GM18951 (cell line): ENCODE data around the gene MPND.

Experiments
- POLR2A ChIP-seq: IDR thresholded peaks from 4 replicates; pipeline ENCODE4 v1.6.1; 2011; ENCODE audit warnings: mild to moderate bottlenecking; ENCODE audit not compliant: insufficient read length, insufficient read depth; ENCODE audit errors: extremely low read depth
- in situ Hi-C: fragments of 300-500 bp; cut with MboI; formaldehyde crosslinking; loops from one replicate; pipeline ENCODE4 v1.12.0; 2022; ENCODE audit warnings: low sequenced_read_pairs, mixed read lengths, inconsistent platforms; ENCODE audit not compliant: unreplicated experiment

The MPND gene

GRCh38 chr19:4343370-4344307 is at the start of gene MPND:
Gene MPND (plus strand): TSS chr19:4343562. CDS start chr19:4343594, 32 bp downstream.
- TF ChIP-seq POLR2A: no peak
- in situ Hi-C loops: no loop called here

DNA sequence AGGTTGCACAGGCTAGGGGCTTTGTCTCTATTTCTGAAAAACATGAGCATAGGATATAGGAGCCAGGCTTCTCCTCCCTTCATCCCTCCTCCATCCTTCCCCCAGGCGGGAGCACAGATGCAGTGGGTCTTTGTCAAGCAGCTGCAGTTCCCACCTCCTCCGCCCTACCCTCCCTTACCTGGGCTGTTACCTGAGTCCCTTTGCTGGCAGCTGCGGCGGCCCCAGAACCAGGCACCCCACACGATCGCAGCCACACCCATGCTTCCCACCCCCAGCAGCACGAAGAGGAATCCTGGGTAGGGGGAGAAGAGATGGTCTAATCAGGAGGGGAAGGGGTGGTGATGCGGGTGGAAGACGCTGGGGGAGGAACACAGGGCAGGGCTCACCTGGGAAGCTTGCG is 49.0 kb upstream of the MPND start:
- in situ Hi-C loops: no loop called here

DNA sequence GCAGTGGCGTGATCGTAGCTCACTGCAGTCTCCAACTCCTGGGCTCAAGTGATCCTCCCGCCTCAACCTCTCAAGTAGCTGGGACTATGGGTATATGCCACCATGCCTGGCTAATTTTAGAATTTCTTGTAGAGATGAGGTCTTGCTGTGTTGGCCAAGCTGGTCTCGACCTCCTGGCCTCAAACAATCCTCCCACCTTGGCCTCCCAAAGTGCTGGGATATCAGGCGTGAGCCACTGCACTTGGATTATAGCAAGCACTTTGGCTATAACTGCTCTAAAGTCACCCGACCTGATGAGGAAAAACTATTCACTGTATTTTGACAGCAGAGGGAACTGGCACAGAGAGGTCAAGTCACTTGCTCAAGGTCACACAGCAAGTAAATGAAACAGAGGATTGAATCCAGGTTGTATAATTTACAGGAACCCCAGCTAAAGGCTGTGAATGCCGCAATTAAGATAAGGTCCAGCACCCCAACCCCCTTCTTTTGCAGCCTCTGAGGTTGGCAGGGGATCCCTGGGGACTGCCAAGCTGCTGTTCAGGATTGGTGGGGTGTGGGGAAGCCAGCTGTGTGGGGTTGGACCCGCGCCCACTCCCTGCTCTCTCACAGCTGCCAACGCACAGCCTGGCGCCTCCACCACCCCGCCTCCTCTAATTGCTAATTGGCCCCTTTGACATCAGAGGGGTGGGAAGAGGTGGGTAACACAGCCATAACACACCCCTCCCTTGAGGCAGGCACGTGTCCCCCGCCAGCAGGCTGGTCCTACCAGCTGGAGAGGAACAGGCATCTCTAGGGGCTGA is 47.2 kb upstream of the MPND start:
- TF ChIP-seq POLR2A: no peak
- in situ Hi-C loops: no loop called here

More for the DNA sequence above, 49.0 kb upstream of the MPND start:
- TF ChIP-seq POLR2A: no peak

DNA sequence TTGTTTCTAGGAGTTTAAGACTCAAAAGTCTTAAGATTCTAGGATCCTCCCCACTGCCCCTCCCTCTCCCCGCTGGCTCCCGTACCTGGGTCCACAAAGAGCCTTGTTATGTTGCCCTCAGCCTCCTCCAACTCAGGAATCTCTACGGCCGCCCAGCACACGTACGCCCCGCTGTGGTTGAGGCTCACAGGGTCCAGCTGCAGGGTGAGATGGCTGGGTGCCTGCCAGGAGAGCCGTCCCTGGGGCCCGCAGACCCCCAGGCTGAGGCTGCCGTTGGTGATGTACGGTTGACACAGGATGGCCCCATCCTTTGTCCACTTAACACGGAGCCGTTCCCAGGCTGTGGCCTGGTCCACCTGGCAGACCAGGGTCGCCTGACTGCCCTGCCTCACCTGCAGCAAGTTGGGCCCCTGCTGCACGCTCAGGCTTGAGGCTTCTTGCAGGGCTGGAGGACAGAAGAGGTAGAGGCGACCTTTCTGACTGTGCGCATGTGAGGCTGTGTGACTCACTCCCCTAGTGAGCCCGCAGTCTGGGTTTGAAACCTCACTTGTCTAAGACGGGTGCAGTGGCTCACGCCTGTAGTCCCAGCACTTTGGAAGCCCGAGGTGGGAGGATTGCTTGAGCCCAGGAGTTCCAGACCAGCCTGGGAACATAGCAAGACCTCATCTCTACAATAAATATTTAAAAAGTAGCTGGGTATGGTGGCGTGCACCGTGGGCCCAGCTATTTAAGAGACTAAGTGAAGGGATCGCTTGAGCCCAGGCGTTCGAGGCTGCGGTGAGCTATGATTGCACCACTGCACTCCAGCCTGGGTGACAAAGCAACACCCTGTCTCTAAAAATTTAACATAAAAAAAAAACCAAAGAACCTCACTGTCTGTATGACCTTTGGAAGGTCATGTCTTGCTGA is 45.2 kb upstream of the MPND start:
- no peak for TF ChIP-seq POLR2A
- in situ Hi-C loops: no loop called here

- in situ Hi-C loops: no loop called here
These were observed 44.4 kb upstream of the MPND start for GRCh38 chr19:4298810-4299550.

DNA sequence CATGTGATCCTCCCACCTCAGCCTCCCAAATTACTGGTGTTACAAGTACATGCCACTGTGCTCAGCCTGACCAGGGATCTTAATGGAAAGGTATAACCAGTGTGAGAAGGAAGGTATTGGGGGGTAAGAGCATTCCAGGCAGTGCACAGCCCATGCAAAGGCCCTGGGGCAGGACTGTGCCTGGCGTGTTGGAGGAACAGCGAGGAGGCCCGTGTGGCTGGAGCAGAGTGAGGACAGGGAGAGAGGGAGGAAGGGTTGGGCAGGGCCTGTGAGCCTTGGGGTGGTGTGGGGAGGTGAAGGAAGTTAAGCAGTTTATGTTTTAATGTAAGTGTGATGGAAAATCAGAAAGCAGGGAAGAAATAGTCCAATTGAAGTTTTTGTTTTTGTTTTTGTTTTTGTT is 42.8 kb upstream of the MPND start:
- no peak for TF ChIP-seq POLR2A
- in situ Hi-C loops: no loop called here

More at GRCh38 chr19:4298810-4299550, 44.4 kb upstream of the MPND start:
- TF ChIP-seq POLR2A: no peak

DNA sequence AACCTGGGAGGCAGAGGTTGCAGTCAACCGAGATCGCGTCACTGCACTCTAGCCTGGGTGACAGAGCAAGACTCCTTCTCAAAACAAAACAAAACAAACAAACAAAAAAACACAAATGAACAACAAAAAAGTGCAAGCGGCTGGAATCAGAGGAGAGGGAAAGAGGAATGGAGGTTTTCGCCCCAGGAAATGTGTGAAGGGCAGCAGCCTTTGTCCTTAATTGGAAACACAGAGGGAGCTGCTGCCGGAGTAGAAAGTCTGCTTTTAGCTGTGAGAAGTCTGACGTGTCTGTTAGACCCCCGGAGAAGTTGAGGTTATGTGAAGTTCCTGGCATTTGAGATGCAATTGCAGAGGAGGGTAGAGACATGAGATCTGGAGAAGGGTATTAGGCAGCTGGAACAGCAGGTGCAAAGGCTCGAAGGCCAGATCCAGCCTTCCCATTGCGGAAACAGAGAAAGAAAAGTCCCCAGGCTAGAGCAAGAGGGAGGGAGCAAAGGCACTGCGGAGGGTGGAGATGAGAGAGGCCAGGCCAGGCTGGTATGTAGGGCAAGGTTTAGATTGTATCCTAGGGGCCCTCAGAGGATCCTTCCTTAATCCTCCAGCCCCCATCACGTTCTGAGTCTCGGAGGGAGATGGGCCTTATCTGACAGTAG is 41.6 kb upstream of the MPND start:
- no peak for TF ChIP-seq POLR2A
- in situ Hi-C loops: no loop called here

DNA sequence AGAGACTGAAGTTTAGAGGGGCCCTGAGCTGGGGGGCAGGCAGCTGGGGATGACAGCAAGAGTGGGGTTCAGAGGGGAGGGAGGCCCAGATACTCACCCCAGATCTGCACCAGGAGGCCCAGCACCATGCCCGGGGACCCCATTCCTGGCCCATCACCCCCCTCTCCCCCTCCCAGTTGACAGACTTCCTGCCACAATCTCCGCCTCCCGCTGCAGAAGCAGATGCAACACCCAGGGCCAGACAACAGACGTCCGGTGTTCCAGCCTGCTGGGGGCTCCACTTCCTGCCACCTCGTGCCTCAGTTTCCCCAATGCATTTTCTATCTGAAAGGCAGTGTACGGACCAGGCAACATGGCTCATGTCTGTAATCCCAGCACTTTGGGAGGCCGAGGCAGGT is 41.1 kb upstream of the MPND start, which contains the start of gene TMIGD2:
Gene TMIGD2 (minus strand): TSS at position 147 of the 398 bp plus-strand sequence. CDS start 4 bp downstream, at position 143.
- TF ChIP-seq POLR2A: no peak
- in situ Hi-C loops: no loop called here

DNA sequence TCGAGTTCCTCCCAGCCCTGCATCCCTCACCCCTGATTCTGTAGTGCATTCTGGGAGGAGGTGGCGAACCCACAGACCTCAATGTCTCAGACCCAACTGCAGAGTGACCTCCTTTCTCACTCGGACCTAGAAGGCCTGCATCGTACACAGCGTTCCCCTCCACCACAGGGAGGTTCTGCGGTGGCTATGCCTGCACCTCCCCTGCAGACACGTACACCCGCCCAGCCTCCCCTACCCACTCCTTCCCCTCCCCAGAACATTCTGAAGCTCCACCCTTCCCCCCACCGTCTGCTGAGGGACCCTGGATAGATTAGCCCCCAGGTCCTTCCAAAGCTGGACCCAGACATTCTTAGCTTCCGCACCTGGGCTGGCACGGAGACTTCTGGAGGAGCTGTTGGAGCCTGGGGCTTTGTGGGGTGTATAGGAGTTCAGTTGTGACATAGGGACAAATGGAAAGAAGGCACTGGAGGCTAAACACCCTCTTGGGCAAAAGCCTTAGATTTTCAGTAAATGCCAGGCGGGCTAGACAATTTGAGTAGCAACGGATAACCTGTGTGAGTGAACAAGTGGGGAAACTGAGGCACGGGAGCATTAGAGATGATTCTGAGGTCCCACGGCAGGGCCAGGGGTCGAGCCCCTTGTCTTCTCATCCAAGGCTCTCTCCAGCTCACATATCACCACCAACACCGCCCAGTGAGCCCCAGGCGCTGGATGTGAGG is 39.4 kb upstream of the MPND start:
- TF ChIP-seq POLR2A: no peak
- in situ Hi-C loops: no loop called here

DNA sequence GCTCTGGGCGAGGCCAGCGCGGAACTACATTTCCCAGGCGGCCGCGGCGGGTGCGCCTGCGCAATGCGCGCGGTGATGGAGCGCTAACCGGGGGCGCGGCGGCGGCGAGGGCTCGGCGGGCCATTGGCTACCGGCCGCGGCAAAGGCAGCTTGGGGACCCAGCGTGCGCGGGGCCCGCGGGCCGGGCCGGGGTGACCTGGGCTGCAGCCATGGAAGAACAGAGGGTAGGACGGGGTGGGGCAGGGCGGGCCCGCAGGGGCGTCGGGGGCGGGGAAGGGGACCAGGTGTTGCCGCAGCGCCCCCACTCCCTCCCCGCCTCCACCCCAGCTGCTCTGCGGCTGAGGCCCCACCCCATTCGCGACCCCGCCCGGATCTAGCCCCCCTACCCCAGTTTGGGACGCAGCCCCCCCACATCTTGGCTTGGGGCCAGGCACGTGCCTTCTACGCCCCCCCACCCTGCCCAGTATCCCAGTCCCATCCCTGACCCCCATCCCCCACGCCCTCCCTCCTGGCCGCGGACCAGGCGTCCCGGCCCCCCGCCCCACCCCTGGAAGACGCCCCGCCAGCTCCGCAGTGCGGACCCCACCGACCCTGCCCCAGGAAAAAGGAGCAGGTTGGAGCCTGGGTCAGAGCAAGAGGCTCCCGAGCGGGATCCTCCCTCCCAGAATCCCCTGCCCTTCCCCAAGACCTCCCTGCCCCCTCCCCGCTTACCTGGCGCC is 38.7 kb upstream of the MPND start, which contains the start of gene FSD1:
Gene FSD1 (plus strand): TSS at position 61 of the 719 bp plus-strand sequence. CDS start 149 bp downstream, at position 210.
- no peak for TF ChIP-seq POLR2A
- in situ Hi-C loops: no loop called here
